ENCODE data around the gene TRERF1. TPM values are rescaled to one million over a fixed set of nuclear protein-coding genes. Genes with fewer than 3 reads are reported as not detected.

Gene TRERF1
- polyA plus RNA-seq, 1 of the 3 experiments (the other 2 are of a cell fraction): 3.6 TPM

DNA sequence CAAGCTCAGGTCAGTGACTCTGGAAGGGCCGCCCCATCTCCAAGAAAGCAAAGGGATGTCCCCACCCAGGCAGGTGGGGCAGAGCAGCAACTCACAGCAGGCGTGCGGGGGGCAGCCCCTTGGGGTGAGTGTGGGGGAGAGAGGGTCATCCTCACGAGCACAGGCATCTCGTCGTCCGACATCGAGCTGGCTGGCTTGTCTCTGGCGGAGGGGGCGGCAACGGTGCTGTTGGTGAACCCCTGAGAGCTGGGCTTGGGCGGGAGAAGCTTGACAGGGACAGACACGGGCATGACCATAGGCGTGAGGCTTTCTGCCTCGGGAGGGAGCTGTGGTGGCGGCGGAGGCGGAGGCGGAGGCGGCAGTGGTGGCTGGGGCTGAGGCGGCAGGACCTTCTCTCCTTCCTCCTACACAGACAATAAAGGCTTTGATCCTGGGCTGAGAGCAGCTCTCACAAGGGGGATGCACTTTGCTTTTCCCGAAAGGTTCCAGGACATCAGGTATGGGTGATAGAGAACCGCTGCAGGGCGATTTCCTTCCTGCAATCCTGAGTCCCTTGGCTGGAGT, 188.5 kb downstream of the TRERF1 start (continued):
- TF ChIP-seq, protein P1, sequence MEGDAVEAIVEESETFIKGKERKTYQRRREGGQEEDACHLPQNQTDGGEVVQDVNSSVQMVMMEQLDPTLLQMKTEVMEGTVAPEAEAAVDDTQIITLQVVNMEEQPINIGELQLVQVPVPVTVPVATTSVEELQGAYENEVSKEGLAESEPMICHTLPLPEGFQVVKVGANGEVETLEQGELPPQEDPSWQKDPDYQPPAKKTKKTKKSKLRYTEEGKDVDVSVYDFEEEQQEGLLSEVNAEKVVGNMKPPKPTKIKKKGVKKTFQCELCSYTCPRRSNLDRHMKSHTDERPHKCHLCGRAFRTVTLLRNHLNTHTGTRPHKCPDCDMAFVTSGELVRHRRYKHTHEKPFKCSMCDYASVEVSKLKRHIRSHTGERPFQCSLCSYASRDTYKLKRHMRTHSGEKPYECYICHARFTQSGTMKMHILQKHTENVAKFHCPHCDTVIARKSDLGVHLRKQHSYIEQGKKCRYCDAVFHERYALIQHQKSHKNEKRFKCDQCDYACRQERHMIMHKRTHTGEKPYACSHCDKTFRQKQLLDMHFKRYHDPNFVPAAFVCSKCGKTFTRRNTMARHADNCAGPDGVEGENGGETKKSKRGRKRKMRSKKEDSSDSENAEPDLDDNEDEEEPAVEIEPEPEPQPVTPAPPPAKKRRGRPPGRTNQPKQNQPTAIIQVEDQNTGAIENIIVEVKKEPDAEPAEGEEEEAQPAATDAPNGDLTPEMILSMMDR (IDR thresholded peaks at IDR 0.05): no peak
- no peak for TF ChIP-seq GABPA (IDR thresholded peaks at IDR 0.05; ENCODE audit: low read depth)
- TF ChIP-seq, protein P2, sequence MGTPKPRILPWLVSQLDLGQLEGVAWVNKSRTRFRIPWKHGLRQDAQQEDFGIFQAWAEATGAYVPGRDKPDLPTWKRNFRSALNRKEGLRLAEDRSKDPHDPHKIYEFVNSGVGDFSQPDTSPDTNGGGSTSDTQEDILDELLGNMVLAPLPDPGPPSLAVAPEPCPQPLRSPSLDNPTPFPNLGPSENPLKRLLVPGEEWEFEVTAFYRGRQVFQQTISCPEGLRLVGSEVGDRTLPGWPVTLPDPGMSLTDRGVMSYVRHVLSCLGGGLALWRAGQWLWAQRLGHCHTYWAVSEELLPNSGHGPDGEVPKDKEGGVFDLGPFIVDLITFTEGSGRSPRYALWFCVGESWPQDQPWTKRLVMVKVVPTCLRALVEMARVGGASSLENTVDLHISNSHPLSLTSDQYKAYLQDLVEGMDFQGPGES (IDR thresholded peaks at IDR 0.05; ENCODE audit: low read depth, low read length): no peak
- no peak for TF ChIP-seq FOXJ3 (CRISPR knock-in tag; IDR thresholded peaks at IDR 0.05)
- TF ChIP-seq JUND (IDR thresholded peaks at IDR 0.05): no peak
- TF ChIP-seq POLR2AphosphoS5 (IDR thresholded peaks at IDR 0.05; ENCODE audit: low read depth, low read length): no peak
- no peak for TF ChIP-seq RCOR1 (IDR thresholded peaks at IDR 0.05; ENCODE audit: low read length)
- TF ChIP-seq NFIC (IDR thresholded peaks at IDR 0.05; ENCODE audit: borderline replicate concordance): no peak
- no peak for TF ChIP-seq TAF1 (IDR thresholded peaks at IDR 0.05; ENCODE audit: borderline replicate concordance, low read depth, low read length)
- TF ChIP-seq, protein P3, sequence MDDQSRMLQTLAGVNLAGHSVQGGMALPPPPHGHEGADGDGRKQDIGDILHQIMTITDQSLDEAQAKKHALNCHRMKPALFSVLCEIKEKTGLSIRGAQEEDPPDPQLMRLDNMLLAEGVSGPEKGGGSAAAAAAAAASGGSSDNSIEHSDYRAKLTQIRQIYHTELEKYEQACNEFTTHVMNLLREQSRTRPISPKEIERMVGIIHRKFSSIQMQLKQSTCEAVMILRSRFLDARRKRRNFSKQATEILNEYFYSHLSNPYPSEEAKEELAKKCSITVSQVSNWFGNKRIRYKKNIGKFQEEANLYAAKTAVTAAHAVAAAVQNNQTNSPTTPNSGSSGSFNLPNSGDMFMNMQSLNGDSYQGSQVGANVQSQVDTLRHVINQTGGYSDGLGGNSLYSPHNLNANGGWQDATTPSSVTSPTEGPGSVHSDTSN (IDR thresholded peaks at IDR 0.05): no peak
- TF ChIP-seq EZH2phosphoT487 (IDR thresholded peaks at IDR 0.05; ENCODE audit: borderline replicate concordance, low read depth): no peak
- TF ChIP-seq SIN3A (IDR thresholded peaks at IDR 0.05; ENCODE audit: borderline replicate concordance, low read depth, low read length): no peak
- TF ChIP-seq TEAD4 (IDR thresholded peaks at IDR 0.05; ENCODE audit: borderline replicate concordance, insufficient read depth): no peak

DNA sequence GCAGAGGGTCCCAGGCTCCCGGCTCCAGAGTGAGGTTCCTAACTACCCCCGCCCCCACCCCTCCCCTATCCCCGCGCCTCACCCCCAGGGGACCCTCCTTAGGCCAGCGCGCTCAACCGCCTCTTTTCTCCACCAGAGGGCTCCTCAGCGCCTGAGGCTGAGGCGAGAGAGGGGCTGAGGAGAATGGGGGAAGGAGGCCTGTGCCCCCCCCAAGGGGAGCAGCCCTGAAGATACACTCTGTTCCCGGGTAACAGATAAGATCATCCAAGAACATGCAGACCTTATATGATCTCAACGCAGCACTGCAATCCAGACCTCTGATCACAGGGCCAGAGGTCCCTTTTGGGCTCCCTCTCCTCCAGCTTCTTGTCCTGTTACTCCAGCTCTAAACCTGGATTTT, 190.8 kb downstream of the TRERF1 start:
- Histone ChIP-seq H3K4me1 (ENCODE audit: control insufficient read depth in 1 of 2, insufficient read depth in 2 of 2, low read depth in 1 of 2, low read length in 1 of 2) (peaks cover 0 to 4% of the 10 kb centered on the region in 2 experiments; a peak in 1 of 4 replicates), H3K9me2 (no peaks in the 10 kb centered on the region), H3K36me3 (replicated peaks in 1 of 2; ENCODE audit: control insufficient read depth in 1 of 2, insufficient read depth in 2 of 2, low read length in 1 of 2) (peaks cover 5 to 13% of the 10 kb centered on the region in 2 experiments), H4K20me1 (ENCODE audit: insufficient read depth) (no peaks in the 10 kb centered on the region), H3K9me3 (no peaks in the 10 kb centered on the region), H2AFZ (ENCODE audit: low read depth) (no peak overlapping the region), H3K27me3 (ENCODE audit: insufficient read depth) (no peaks in the 10 kb centered on the region), H3F3A (replicated peaks; ENCODE audit: insufficient read depth) (no peaks in the 10 kb centered on the region), H3K79me2 (ENCODE audit: insufficient read depth) (no peaks in the 10 kb centered on the region), H3K9ac (no peak overlapping the region), H3K4me3 (ENCODE audit: low read depth in 2 of 2, low read length in 1 of 2) (no peak overlapping the region), H3K4me2 (no peak overlapping the region), H3K27ac (ENCODE audit: low read depth in 2 of 2, low read length in 1 of 2) (no peak overlapping the region)
- 84% methylated on average over 9 of the region's 11 CpGs for WGBS (ENCODE audit: low lambda C conversion rate)
- DNase-seq: peak; percentile 83
- ChIA-PET CTCF (interaction anchor here (0.6 to 4.9 kb wide), 20 partner anchors 8 to 291 kb away, joined by 3 to 38 read pairs (median 4); no protein-coding TSS in a partner anchor), POLR2A (interaction anchor here (0.6 kb wide), 1 partner anchor 345 kb away, joined by 3 read pairs; no protein-coding TSS in a partner anchor)
- TF ChIP-seq, protein P4, sequence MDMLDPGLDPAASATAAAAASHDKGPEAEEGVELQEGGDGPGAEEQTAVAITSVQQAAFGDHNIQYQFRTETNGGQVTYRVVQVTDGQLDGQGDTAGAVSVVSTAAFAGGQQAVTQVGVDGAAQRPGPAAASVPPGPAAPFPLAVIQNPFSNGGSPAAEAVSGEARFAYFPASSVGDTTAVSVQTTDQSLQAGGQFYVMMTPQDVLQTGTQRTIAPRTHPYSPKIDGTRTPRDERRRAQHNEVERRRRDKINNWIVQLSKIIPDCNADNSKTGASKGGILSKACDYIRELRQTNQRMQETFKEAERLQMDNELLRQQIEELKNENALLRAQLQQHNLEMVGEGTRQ (IDR thresholded peaks at IDR 0.05; ENCODE audit: borderline replicate concordance, low read depth, low read length): no peak
- TF ChIP-seq, protein P3 (IDR thresholded peaks at IDR 0.05): no peak
- TF ChIP-seq, protein P5, sequence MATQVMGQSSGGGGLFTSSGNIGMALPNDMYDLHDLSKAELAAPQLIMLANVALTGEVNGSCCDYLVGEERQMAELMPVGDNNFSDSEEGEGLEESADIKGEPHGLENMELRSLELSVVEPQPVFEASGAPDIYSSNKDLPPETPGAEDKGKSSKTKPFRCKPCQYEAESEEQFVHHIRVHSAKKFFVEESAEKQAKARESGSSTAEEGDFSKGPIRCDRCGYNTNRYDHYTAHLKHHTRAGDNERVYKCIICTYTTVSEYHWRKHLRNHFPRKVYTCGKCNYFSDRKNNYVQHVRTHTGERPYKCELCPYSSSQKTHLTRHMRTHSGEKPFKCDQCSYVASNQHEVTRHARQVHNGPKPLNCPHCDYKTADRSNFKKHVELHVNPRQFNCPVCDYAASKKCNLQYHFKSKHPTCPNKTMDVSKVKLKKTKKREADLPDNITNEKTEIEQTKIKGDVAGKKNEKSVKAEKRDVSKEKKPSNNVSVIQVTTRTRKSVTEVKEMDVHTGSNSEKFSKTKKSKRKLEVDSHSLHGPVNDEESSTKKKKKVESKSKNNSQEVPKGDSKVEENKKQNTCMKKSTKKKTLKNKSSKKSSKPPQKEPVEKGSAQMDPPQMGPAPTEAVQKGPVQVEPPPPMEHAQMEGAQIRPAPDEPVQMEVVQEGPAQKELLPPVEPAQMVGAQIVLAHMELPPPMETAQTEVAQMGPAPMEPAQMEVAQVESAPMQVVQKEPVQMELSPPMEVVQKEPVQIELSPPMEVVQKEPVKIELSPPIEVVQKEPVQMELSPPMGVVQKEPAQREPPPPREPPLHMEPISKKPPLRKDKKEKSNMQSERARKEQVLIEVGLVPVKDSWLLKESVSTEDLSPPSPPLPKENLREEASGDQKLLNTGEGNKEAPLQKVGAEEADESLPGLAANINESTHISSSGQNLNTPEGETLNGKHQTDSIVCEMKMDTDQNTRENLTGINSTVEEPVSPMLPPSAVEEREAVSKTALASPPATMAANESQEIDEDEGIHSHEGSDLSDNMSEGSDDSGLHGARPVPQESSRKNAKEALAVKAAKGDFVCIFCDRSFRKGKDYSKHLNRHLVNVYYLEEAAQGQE (IDR thresholded peaks at IDR 0.05; ENCODE audit: low read depth, low read length): no peak
- TF ChIP-seq, protein P6, sequence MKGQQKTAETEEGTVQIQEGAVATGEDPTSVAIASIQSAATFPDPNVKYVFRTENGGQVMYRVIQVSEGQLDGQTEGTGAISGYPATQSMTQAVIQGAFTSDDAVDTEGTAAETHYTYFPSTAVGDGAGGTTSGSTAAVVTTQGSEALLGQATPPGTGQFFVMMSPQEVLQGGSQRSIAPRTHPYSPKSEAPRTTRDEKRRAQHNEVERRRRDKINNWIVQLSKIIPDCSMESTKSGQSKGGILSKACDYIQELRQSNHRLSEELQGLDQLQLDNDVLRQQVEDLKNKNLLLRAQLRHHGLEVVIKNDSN (IDR thresholded peaks at IDR 0.05; ENCODE audit: borderline replicate concordance, low read depth): no peak
- no peak for TF ChIP-seq RCOR1 (IDR thresholded peaks at IDR 0.05; ENCODE audit: low read length)
- no peak for TF ChIP-seq FOXM1 (IDR thresholded peaks at IDR 0.05; ENCODE audit: low read depth)
- no peak for TF ChIP-seq POLR2AphosphoS5 (IDR thresholded peaks at IDR 0.05; ENCODE audit: low read depth, low read length)
- TF ChIP-seq RXRA (IDR thresholded peaks at IDR 0.05; ENCODE audit: borderline replicate concordance, low read depth): no peak
- no peak for TF ChIP-seq EZH2phosphoT487 (IDR thresholded peaks at IDR 0.05; ENCODE audit: borderline replicate concordance, low read depth)
- no peak for TF ChIP-seq TEAD4 (IDR thresholded peaks at IDR 0.05; ENCODE audit: borderline replicate concordance, insufficient read depth)
- TF ChIP-seq TCF12 (IDR thresholded peaks at IDR 0.05): no peak
- TF ChIP-seq ELF1 (IDR thresholded peaks at IDR 0.05): no peak

Data from SK-N-SH (cell line).